Measurements from ENCODE around the gene TIGD2.

GRCh38 chr4:89160806-89161205 lies 49.5 kb downstream of the TIGD2 start:
- TF ChIP-seq, protein P1, sequence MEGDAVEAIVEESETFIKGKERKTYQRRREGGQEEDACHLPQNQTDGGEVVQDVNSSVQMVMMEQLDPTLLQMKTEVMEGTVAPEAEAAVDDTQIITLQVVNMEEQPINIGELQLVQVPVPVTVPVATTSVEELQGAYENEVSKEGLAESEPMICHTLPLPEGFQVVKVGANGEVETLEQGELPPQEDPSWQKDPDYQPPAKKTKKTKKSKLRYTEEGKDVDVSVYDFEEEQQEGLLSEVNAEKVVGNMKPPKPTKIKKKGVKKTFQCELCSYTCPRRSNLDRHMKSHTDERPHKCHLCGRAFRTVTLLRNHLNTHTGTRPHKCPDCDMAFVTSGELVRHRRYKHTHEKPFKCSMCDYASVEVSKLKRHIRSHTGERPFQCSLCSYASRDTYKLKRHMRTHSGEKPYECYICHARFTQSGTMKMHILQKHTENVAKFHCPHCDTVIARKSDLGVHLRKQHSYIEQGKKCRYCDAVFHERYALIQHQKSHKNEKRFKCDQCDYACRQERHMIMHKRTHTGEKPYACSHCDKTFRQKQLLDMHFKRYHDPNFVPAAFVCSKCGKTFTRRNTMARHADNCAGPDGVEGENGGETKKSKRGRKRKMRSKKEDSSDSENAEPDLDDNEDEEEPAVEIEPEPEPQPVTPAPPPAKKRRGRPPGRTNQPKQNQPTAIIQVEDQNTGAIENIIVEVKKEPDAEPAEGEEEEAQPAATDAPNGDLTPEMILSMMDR (IDR thresholded peaks at IDR 0.05): no peak
- no peak for TF ChIP-seq POLR2A (IDR thresholded peaks at IDR 0.05)
